GM12892 (cell line): ENCODE data around the gene ZNF267.
A peak's percentile ranks its signal among the peaks of the same experiment; 100 is the strongest.

Experiments used
- POLR2A ChIP-seq: IDR thresholded peaks from 2 replicates; pipeline ENCODE4 v1.6.1; 2011; ENCODE audit warnings: low read depth, low read length, control low read depth
- POLR2AphosphoS5 ChIP-seq: IDR thresholded peaks from 2 replicates; pipeline ENCODE4 v1.6.1; 2011; ENCODE audit warnings: low read depth, low read length, control low read depth

- TF ChIP-seq POLR2A: peak; percentile 49; the same call in 1 of the 2 replicates
- peak; percentile 63; the same call in 1 of the 2 replicates for TF ChIP-seq POLR2AphosphoS5
Measured at GRCh38 chr16:31886227-31886626, 12.6 kb downstream of the ZNF267 start.
